ENCODE results near the gene ADCY3. TPM values are rescaled to one million over a fixed set of nuclear protein-coding genes. Genes with fewer than 3 reads are reported as not detected.

Gene ADCY3
- total and polyA plus RNA-seq, 2 of the 13 experiments (the other 11 are each of a cell fraction or from before 2014, with no cell fraction given), result 0.11 to 0.61 TPM

- no peak overlapping the region for H2AFZ ChIP-seq (ENCODE audit: low read length)
- H3K4me2 ChIP-seq (ENCODE audit: low read depth, low read length), result peak overlapping the region; percentile 47
- BruUV-seq (replicated peaks), result no TSS peak
- ATAC-seq (peak; percentile 9), FAIRE-seq (no peak), DNase-seq (ENCODE audit: low spot score) (no peak)
- in situ Hi-C loops (cut with HindIII; ENCODE audit: extremely low pct_ligation_motif_present, low pct_unique_long_range_greater_than_20kb) (no loop called here), intact Hi-C loops (cut with micrococcal nuclease; ENCODE audit: unreplicated experiment) (no loop called here)
- peaks cover 13% of the 10 kb centered on the region for H3K4me1 ChIP-seq (ENCODE audit: insufficient read depth, low read length)
- TF ChIP-seq CBFB (CRISPR knock-in tag; IDR thresholded peaks at IDR 0.05) (no peak), ZNF296 (CRISPR knock-in tag; conservative IDR thresholded peaks at IDR 0.05) (no peak), ISL2 (CRISPR knock-in tag; IDR thresholded peaks at IDR 0.05) (no peak), BRF2 (CRISPR knock-in tag; IDR thresholded peaks at IDR 0.05) (peak; percentile 51; the same call in 1 of the 2 replicates), KDM5A (IDR thresholded peaks at IDR 0.05; ENCODE audit: borderline replicate concordance, low read length) (no peak), GATA4 (IDR thresholded peaks at IDR 0.05; ENCODE audit: borderline replicate concordance, low read depth) (no peak), LCORL (IDR thresholded peaks at IDR 0.05) (no peak), LCORL (CRISPR knock-in tag; IDR thresholded peaks at IDR 0.05) (no peak), TFDP1 (CRISPR knock-in tag; IDR thresholded peaks at IDR 0.05; ENCODE audit: borderline replicate concordance) (no peak), TARDBP (CRISPR knock-in tag; IDR thresholded peaks at IDR 0.05) (no peak), CSRNP2 (CRISPR knock-in tag; conservative IDR thresholded peaks at IDR 0.05; ENCODE audit: low read depth) (no peak), ZNF574 (CRISPR knock-in tag; IDR thresholded peaks at IDR 0.05) (no peak), EZH2 (conservative IDR thresholded peaks at IDR 0.05; ENCODE audit: low read depth, low read length) (peak; percentile 83), WIZ (CRISPR knock-in tag; IDR thresholded peaks at IDR 0.05) (no peak), HMG20A (CRISPR knock-in tag; IDR thresholded peaks at IDR 0.05; ENCODE audit: borderline replicate concordance) (no peak), ZBTB44 (CRISPR knock-in tag; IDR thresholded peaks at IDR 0.05) (no peak), NR2C2 (CRISPR knock-in tag; IDR thresholded peaks at IDR 0.05; ENCODE audit: borderline replicate concordance) (no peak), BRCA1 (CRISPR knock-in tag; IDR thresholded peaks at IDR 0.05) (no peak)
- no peaks in the 10 kb centered on the region for H3K36me3 ChIP-seq (replicated peaks in 1 of 2; ENCODE audit: control insufficient read depth in 1 of 2, insufficient read depth in 2 of 2, low read length in 2 of 2)
- H3K79me2 ChIP-seq (ENCODE audit: insufficient read depth, low read length), result no peaks in the 10 kb centered on the region
- peak overlapping the region in 2 of 3 experiments; percentile 22 to 47; a peak in 2 of 6 replicates for H3K4me3 ChIP-seq (replicated peaks in 1 of 3; ENCODE audit: insufficient read depth in 1 of 3, low read depth in 2 of 3, low read length in 3 of 3)
- H3K9ac ChIP-seq (ENCODE audit: insufficient read depth, low read depth, low read length), result no peak overlapping the region
- H4K20me1 ChIP-seq (ENCODE audit: insufficient read depth, low read length), result no peaks in the 10 kb centered on the region; the same call in 1 of the 2 replicates
- WGBS (ENCODE audit: low lambda C conversion rate), result 14% methylated on average over 14 of the region's 76 CpGs
- ChIA-PET CTCF (ENCODE audit: low intra/inter-chr PET ratio, low total read pairs) (no interaction called here), POLR2A (no interaction called here)
- no peak overlapping the region for H3K27ac ChIP-seq (ENCODE audit: extremely low read length, insufficient read depth, low read length)
- H3K27me3 ChIP-seq (ENCODE audit: control insufficient read depth in 1 of 2, insufficient read depth in 2 of 2, low read length in 2 of 2), result peaks cover 24 to 83% of the 10 kb centered on the region in 2 experiments
- H3K9me3 ChIP-seq (ENCODE audit: low read length), result no peaks in the 10 kb centered on the region
Measured at GRCh38 chr2:24919506-24920097, 435 bp downstream of the ADCY3 start.

All from HepG2 (cell line).